Measurements from ENCODE around the gene ATP8A2. TPM values are rescaled to one million over a fixed set of nuclear protein-coding genes. Genes with fewer than 3 reads are reported as not detected.

The ATP8A2 gene
- total and polyA plus RNA-seq, 9 of the 15 experiments (the other 6 are each of a cell fraction or from before 2014, with no cell fraction given), result under 0.01 to 0.33 (median 0.06) TPM; not detected in 4

DNA sequence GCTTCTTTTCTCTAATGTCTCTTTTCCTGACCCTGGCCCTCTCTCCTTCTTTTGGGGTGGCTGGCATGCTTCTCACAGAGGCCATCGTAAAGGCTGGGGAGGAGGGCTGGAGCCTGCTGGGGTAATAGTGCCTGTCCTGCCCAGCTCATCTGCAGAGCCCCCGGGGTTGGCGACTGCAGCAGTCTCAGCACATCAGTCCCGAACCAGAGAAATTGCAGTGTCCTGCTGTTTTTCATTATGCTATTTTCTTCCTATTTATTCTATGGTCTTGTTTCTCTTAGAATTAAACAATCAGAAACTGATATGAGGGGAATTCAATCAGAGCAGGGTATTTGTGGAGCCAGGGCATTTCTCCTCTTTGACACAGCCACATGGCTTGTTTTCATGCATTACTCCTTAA lies 513.6 kb downstream of the ATP8A2 start:
- Histone ChIP-seq H4K20me1 (replicated peaks; ENCODE audit: control insufficient read depth, insufficient read depth, low read length) (no peaks in the 10 kb centered on the region), H3K4me2 (ENCODE audit: insufficient read depth, low read length) (no peak overlapping the region), H3K79me2 (ENCODE audit: control insufficient read depth, insufficient read depth, low read length) (no peaks in the 10 kb centered on the region), H3K9ac (ENCODE audit: insufficient read depth in 1 of 2, low read depth in 2 of 2, low read length in 2 of 2) (no peak overlapping the region), H3K27ac (ENCODE audit: extremely low read depth, low read depth, low read length) (no peak overlapping the region), H3K27me3 (ENCODE audit: control insufficient read depth in 2 of 2, insufficient read depth in 2 of 2, low read length in 2 of 2) (peaks cover 0 to 14% of the 10 kb centered on the region in 2 experiments; a peak in 2 of 5 replicates), H3K36me3 (ENCODE audit: control insufficient read depth, insufficient read depth, low read length) (no peaks in the 10 kb centered on the region), H3K9me1 (ENCODE audit: control insufficient read depth, insufficient read depth, low read length) (no peaks in the 10 kb centered on the region), H3K9me3 (replicated peaks; ENCODE audit: control insufficient read depth, insufficient read depth, low read depth, low read length) (no peaks in the 10 kb centered on the region), H3K4me1 (replicated peaks in 1 of 2; ENCODE audit: control insufficient read depth in 2 of 2, insufficient read depth in 2 of 2, low read length in 2 of 2) (no peaks in the 10 kb centered on the region), H3K4me3 (no peak overlapping the region), H2AFZ (ENCODE audit: low read depth, low read length) (no peak overlapping the region)
- no peak for ATAC-seq
- BruUV-seq (replicated peaks), result no TSS peak
- ChIA-PET POLR2A (no interaction called here), CTCF (ENCODE audit: low intra/inter-chr PET ratio) (no interaction called here)
- WGBS (ENCODE audit: insufficient coverage, low coverage, missing lambda C conversion rate), result 0% methylated on average over 4 of the region's 4 CpGs
- FAIRE-seq, result no peak
- intact Hi-C loops (cut with micrococcal nuclease), result no loop called here
- in situ Hi-C loops (cut with MboI), result no loop called here
- no peak for DNase-seq (ENCODE audit: extremely low read depth in 1 of 4, low spot score in 3 of 4)
- no peak for TF ChIP-seq ZNF75A (CRISPR knock-in tag; IDR thresholded peaks at IDR 0.05)
- no peak for TF ChIP-seq BRF1 (IDR thresholded peaks at IDR 0.05; ENCODE audit: borderline replicate concordance, extremely low read depth, insufficient read length)
- TF ChIP-seq, protein P1, sequence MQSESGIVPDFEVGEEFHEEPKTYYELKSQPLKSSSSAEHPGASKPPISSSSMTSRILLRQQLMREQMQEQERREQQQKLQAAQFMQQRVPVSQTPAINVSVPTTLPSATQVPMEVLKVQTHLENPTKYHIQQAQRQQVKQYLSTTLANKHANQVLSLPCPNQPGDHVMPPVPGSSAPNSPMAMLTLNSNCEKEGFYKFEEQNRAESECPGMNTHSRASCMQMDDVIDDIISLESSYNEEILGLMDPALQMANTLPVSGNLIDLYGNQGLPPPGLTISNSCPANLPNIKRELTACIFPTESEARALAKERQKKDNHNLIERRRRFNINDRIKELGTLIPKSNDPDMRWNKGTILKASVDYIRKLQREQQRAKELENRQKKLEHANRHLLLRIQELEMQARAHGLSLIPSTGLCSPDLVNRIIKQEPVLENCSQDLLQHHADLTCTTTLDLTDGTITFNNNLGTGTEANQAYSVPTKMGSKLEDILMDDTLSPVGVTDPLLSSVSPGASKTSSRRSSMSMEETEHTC (IDR thresholded peaks at IDR 0.05), result no peak
- TF ChIP-seq, protein P2, sequence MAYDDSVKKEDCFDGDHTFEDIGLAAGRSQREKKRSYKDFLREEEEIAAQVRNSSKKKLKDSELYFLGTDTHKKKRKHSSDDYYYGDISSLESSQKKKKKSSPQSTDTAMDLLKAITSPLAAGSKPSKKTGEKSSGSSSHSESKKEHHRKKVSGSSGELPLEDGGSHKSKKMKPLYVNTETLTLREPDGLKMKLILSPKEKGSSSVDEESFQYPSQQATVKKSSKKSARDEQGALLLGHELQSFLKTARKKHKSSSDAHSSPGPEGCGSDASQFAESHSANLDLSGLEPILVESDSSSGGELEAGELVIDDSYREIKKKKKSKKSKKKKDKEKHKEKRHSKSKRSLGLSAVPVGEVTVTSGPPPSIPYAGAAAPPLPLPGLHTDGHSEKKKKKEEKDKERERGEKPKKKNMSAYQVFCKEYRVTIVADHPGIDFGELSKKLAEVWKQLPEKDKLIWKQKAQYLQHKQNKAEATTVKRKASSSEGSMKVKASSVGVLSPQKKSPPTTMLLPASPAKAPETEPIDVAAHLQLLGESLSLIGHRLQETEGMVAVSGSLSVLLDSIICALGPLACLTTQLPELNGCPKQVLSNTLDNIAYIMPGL (CRISPR knock-in tag; IDR thresholded peaks at IDR 0.05), result no peak
- TF ChIP-seq, protein P3, sequence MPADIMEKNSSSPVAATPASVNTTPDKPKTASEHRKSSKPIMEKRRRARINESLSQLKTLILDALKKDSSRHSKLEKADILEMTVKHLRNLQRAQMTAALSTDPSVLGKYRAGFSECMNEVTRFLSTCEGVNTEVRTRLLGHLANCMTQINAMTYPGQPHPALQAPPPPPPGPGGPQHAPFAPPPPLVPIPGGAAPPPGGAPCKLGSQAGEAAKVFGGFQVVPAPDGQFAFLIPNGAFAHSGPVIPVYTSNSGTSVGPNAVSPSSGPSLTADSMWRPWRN (IDR thresholded peaks at IDR 0.05; ENCODE audit: low read depth), result no peak
- no peak for TF ChIP-seq BRD4 (IDR thresholded peaks at IDR 0.05)
- TF ChIP-seq ZBTB8A (IDR thresholded peaks at IDR 0.05; ENCODE audit: partially characterized antibody), result no peak
- no peak for TF ChIP-seq ZNF583 (CRISPR knock-in tag; IDR thresholded peaks at IDR 0.05)
- TF ChIP-seq, protein P4, sequence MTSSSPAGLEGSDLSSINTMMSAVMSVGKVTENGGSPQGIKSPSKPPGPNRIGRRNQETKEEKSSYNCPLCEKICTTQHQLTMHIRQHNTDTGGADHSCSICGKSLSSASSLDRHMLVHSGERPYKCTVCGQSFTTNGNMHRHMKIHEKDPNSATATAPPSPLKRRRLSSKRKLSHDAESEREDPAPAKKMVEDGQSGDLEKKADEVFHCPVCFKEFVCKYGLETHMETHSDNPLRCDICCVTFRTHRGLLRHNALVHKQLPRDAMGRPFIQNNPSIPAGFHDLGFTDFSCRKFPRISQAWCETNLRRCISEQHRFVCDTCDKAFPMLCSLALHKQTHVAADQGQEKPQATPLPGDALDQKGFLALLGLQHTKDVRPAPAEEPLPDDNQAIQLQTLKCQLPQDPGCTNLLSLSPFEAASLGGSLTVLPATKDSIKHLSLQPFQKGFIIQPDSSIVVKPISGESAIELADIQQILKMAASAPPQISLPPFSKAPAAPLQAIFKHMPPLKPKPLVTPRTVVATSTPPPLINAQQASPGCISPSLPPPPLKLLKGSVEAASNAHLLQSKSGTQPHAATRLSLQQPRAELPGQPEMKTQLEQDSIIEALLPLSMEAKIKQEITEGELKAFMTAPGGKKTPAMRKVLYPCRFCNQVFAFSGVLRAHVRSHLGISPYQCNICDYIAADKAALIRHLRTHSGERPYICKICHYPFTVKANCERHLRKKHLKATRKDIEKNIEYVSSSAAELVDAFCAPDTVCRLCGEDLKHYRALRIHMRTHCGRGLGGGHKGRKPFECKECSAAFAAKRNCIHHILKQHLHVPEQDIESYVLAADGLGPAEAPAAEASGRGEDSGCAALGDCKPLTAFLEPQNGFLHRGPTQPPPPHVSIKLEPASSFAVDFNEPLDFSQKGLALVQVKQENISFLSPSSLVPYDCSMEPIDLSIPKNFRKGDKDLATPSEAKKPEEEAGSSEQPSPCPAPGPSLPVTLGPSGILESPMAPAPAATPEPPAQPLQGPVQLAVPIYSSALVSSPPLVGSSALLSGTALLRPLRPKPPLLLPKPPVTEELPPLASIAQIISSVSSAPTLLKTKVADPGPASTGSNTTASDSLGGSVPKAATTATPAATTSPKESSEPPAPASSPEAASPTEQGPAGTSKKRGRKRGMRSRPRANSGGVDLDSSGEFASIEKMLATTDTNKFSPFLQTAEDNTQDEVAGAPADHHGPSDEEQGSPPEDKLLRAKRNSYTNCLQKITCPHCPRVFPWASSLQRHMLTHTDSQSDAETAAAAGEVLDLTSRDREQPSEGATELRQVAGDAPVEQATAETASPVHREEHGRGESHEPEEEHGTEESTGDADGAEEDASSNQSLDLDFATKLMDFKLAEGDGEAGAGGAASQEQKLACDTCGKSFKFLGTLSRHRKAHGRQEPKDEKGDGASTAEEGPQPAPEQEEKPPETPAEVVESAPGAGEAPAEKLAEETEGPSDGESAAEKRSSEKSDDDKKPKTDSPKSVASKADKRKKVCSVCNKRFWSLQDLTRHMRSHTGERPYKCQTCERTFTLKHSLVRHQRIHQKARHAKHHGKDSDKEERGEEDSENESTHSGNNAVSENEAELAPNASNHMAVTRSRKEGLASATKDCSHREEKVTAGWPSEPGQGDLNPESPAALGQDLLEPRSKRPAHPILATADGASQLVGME (CRISPR knock-in tag; IDR thresholded peaks at IDR 0.05), result no peak
- no peak for TF ChIP-seq RHOXF2B (CRISPR knock-in tag; conservative IDR thresholded peaks at IDR 0.05)
- no peak for TF ChIP-seq U2AF2 (optimal IDR thresholded peaks at IDR 0.05; ENCODE audit: low read depth, low read length)
- TF ChIP-seq ZNF696 (CRISPR knock-in tag; conservative IDR thresholded peaks at IDR 0.05), result no peak

Measured in K562 (cell line).